Uterus (tissue), 4 donors: Measurements from ENCODE around the gene CIB4. TPM values are rescaled to one million over a fixed set of nuclear protein-coding genes. Genes with fewer than 3 reads are reported as not detected.
"Not testable (repeated sequence)": the region's sequence is repeated elsewhere in the genome, so short reads cannot be mapped to it uniquely, and the experiment has no call there.

ENCODE experiments used
- DNase-seq, 2 donors: peaks; one replicate each; pipeline ENCODE4 v3.0.0-alpha.2; 2019 to 2020
- H3K27ac ChIP-seq, 2 donors: fragments of 200-600 bp; sonication (generic); 1 replicate in 1 of 2; 2 replicates in 1 of 2; pipeline ENCODE4 v1.5.1; 2016 to 2018
- H3K27me3 ChIP-seq, 2 donors: fragments of 200-600 bp; sonication (generic); one replicate each; pipeline ENCODE4 v1.5.1; 2018 to 2019; ENCODE audit warnings: control low read depth in 1 of 2
- H3K36me3 ChIP-seq, 2 donors: fragments of 200-600 bp; sonication (generic); one replicate each; pipeline ENCODE4 v1.5.1; 2019; ENCODE audit warnings: control low read depth in 1 of 2
- H3K4me1 ChIP-seq, 2 donors: fragments of 200-600 bp; sonication (generic); one replicate each; pipeline ENCODE4 v1.5.1; 2018 to 2019; ENCODE audit warnings: control low read depth in 1 of 2
- H3K4me3 ChIP-seq, 2 donors: fragments of 200-600 bp; sonication (generic); 1 replicate in 1 of 2; 2 replicates in 1 of 2; pipeline ENCODE4 v1.5.1; 2018 to 2019; ENCODE audit warnings: mild to moderate bottlenecking in 1 of 2
- H3K9me3 ChIP-seq, 2 donors: fragments of 200-600 bp; sonication (generic); one replicate each; pipeline ENCODE4 v1.5.1; 2019; ENCODE audit warnings: control low read depth in 1 of 2
- CTCF ChIP-seq, 4 experiments: fragments of 200-600 bp in 2 of 4; fragments of 450-650 bp in 2 of 4; sonication (generic) in 2 of 4; IDR thresholded peaks; one replicate each; pipeline ENCODE4 v1.5.1; 2016 to 2019; ENCODE audit warnings: antibody characterized with exemption in 4 of 4, mild to moderate bottlenecking in 2 of 4, moderate library complexity in 1 of 4
- POLR2A ChIP-seq, 2 donors: fragments of 450-650 bp; IDR thresholded peaks; one replicate each; pipeline ENCODE4 v1.6.1; 2016; ENCODE audit warnings: antibody characterized with exemption in 2 of 2, mild to moderate bottlenecking in 1 of 2, moderate library complexity in 1 of 2
- intact Hi-C: fragments of 100-400 bp; cut with DNase I; formaldehyde crosslinking; loops from one replicate; pipeline ENCODE4 v1.15.1; 2023; ENCODE audit warnings: low total_unique reads
- total RNA-seq, 4 donors: library from RNA; depleted of rRNA in 3 of 4; stranded (reverse); fragments of >200 nt in 3 of 4; gene quantifications; one replicate each; pipeline versions ENCODE4 v1.1.0 to v1.2.4, GENCODE V29; 2014 to 2023
- donor health status: DM: yes; HTN: yes; CAD: no.

CIB4 gene
- total RNA-seq, 4 donors from 2014 or later: 0.61 TPM; not detected in 3

- H3K27me3 ChIP-seq: peaks cover 0 to 5% of the 10 kb centered on the region in 2 donors
- no peak overlapping the region for H3K4me3 ChIP-seq
- TF ChIP-seq POLR2A (IDR thresholded peaks at IDR 0.05) (no peak), CTCF (IDR thresholded peaks at IDR 0.05) (no peak)
- no peaks in the 10 kb centered on the region for H3K4me1 ChIP-seq
- no peaks in the 10 kb centered on the region for H3K36me3 ChIP-seq
- intact Hi-C loops: no loop called here
- DNase-seq: no peak
- H3K27ac ChIP-seq: no peak overlapping the region
- H3K9me3 ChIP-seq: no peaks in the 10 kb centered on the region
These were observed 71.1 kb downstream of the CIB4 start for GRCh38 chr2:26570083-26570430.

DNA sequence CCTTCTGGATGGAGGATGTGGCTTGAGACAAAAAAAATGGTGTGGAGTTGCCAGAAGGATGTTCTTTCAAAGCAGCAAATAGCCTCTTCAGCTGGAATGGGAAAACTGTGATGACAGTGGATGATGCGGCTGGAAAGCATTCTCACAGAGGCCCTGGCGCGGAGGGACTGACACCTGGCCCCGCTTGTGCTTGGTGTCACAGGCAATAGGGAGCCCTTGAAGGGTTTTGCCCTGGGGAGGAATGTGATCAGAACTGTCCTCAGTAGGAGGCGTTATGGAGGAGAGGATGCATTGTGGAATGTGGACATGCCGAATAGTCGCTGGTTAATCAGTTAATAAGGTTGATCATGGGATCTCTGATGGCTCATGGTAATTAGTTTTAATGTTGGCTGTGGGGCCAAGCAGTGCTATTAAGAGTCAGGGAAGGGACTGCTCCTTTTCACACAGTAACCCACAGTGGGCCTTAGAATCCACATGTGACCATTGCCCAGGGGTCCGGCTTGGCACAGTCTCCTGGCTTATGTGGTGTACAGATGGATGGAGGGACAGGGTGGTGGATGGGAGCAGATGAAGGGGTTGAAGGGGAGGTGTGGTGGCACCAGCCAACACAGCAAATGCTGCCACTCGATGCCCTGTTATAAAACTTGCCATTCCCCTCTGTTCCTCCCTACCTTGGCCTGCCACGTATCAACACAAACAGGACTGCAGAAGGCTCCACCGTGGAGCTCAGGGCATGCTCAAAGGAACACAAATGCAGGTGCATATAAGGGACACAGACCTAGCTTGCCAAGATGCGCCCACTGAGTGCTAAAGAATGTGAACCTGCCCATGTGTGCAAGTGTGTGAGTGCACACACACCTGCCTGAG lies 71.7 kb downstream of the CIB4 start:
- Histone ChIP-seq H3K9me3 (no peaks in the 10 kb centered on the region), H3K27ac (no peak overlapping the region), H3K36me3 (no peaks in the 10 kb centered on the region), H3K4me1 (no peaks in the 10 kb centered on the region), H3K27me3 (peaks cover 0 to 5% of the 10 kb centered on the region in 2 donors), H3K4me3 (no peak overlapping the region)
- DNase-seq: no peak
- TF ChIP-seq CTCF (IDR thresholded peaks at IDR 0.05) (no peak), POLR2A (IDR thresholded peaks at IDR 0.05) (no peak)
- intact Hi-C loops: no loop called here

DNA sequence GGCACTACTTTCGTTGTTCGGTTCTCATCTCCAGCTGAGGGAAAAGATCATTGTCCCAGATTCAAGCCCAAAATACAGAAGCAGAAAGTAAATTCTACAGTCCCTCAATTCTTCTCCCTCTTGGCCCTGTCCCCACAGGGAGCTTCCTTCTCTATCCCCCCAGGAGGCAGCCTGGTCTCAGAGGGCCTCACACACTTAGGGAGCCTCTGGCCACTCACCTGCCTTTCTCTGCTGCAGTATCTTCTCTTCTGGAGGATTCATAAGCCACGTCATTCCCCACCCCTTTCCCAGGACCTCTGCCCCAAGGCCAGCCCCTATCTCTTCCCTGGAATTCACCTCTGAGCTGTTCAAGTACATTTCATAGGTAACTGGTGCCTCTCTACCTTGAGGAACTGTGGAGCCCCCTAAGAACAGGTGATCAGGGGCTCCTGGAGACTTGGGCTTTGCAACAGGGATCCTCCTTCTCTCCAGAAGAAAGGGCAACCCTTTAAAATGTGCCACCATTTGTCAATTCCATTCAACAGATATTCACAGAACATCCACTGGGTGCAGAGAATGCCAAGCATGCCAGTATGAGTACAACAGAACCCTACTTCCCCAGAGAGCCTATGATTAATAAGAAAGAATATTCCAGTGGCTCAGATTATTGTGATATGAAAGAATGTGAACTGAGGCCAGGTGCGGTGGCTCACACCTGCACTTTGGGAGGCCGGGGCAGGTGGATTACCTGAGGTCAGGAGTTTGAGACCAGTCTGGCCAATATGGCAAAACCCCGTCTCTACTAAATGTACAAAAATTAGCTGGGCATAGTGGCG lies 72.9 kb downstream of the CIB4 start:
- intact Hi-C loops: no loop called here
- TF ChIP-seq POLR2A (IDR thresholded peaks at IDR 0.05) (no peak), CTCF (IDR thresholded peaks at IDR 0.05) (no peak)
- Histone ChIP-seq H3K27ac (no peak overlapping the region), H3K4me3 (no peak overlapping the region), H3K4me1 (no peaks in the 10 kb centered on the region), H3K9me3 (no peaks in the 10 kb centered on the region), H3K36me3 (no peaks in the 10 kb centered on the region), H3K27me3 (peaks cover 0 to 5% of the 10 kb centered on the region in 2 donors)
- DNase-seq: no peak

- Histone ChIP-seq H3K27me3 (peaks cover 4 to 5% of the 10 kb centered on the region in 2 donors), H3K9me3 (no peaks in the 10 kb centered on the region), H3K4me1 (peaks cover 0 to 4% of the 10 kb centered on the region in 2 donors), H3K36me3 (no peaks in the 10 kb centered on the region), H3K4me3 (no peak overlapping the region), H3K27ac (no peak overlapping the region)
- DNase-seq: no peak
- intact Hi-C loops: no loop called here
- TF ChIP-seq POLR2A (IDR thresholded peaks at IDR 0.05) (no peak), CTCF (IDR thresholded peaks at IDR 0.05) (no peak)
These were observed 73.6 kb downstream of the CIB4 start for GRCh38 chr2:26567534-26567933.

GRCh38 chr2:26566731-26567130 lies 74.4 kb downstream of the CIB4 start:
- H3K36me3 ChIP-seq, H3K27ac ChIP-seq, H3K4me3 ChIP-seq, DNase-seq, H3K9me3 ChIP-seq, intact Hi-C loops, H3K4me1 ChIP-seq, H3K27me3 ChIP-seq: not testable (repeated sequence)
